Measurements from ENCODE around the gene ABLIM3. TPM values are rescaled to one million over a fixed set of nuclear protein-coding genes. Genes with fewer than 3 reads are reported as not detected.

ABLIM3 gene
- total RNA-seq, 1 experiment from 2014 or later, result not detected

- Histone ChIP-seq H3K36me3 (ENCODE audit: insufficient read depth, low read length) (no peaks in the 10 kb centered on the region), H4K20me1 (ENCODE audit: insufficient read depth, low read depth, low read length) (no peaks in the 10 kb centered on the region), H3K9ac (ENCODE audit: low read length) (no peak overlapping the region), H3K27me3 (ENCODE audit: low read length) (no peaks in the 10 kb centered on the region), H3K27ac (ENCODE audit: low read length) (no peak overlapping the region), H2AFZ (ENCODE audit: low read length) (no peak overlapping the region), H3K4me3 (ENCODE audit: low read length) (no peak overlapping the region), H3K79me2 (ENCODE audit: low read length) (no peaks in the 10 kb centered on the region), H3K9me3 (ENCODE audit: low read length) (no peaks in the 10 kb centered on the region), H3K4me1 (ENCODE audit: low read length) (peaks cover 29% of the 10 kb centered on the region), H3K4me2 (ENCODE audit: low read depth, low read length, poor library complexity, severe bottlenecking) (no peak overlapping the region), H3K9me2 (replicated peaks; ENCODE audit: insufficient read depth, low read length) (no peaks in the 10 kb centered on the region)
- DNase-seq, result no peak
Observed at GRCh38 chr5:149301049-149301743, 159.9 kb downstream of the ABLIM3 start.

GRCh38 chr5:149301744-149302380 is 160.6 kb downstream of the ABLIM3 start:
- Histone ChIP-seq H4K20me1 (ENCODE audit: insufficient read depth, low read depth, low read length) (no peaks in the 10 kb centered on the region), H3K4me2 (ENCODE audit: low read depth, low read length, poor library complexity, severe bottlenecking) (no peak overlapping the region), H3K27me3 (ENCODE audit: low read length) (no peaks in the 10 kb centered on the region), H3K4me3 (ENCODE audit: low read length) (no peak overlapping the region), H3K36me3 (ENCODE audit: insufficient read depth, low read length) (no peaks in the 10 kb centered on the region), H3K9me2 (replicated peaks; ENCODE audit: insufficient read depth, low read length) (no peaks in the 10 kb centered on the region), H3K27ac (ENCODE audit: low read length) (no peak overlapping the region), H3K9ac (ENCODE audit: low read length) (no peak overlapping the region), H2AFZ (ENCODE audit: low read length) (no peak overlapping the region), H3K79me2 (ENCODE audit: low read length) (no peaks in the 10 kb centered on the region), H3K9me3 (ENCODE audit: low read length) (no peaks in the 10 kb centered on the region), H3K4me1 (ENCODE audit: low read length) (peaks cover 23% of the 10 kb centered on the region)
- no peak for DNase-seq

GRCh38 chr5:149302641-149303040 is 161.3 kb downstream of the ABLIM3 start:
- Histone ChIP-seq H3K9ac (ENCODE audit: low read length) (no peak overlapping the region), H4K20me1 (ENCODE audit: insufficient read depth, low read depth, low read length) (no peaks in the 10 kb centered on the region), H3K4me3 (ENCODE audit: low read length) (no peak overlapping the region), H3K27ac (ENCODE audit: low read length) (no peak overlapping the region), H3K9me3 (ENCODE audit: low read length) (no peaks in the 10 kb centered on the region), H3K4me1 (ENCODE audit: low read length) (peaks cover 15% of the 10 kb centered on the region), H3K9me2 (replicated peaks; ENCODE audit: insufficient read depth, low read length) (no peaks in the 10 kb centered on the region), H3K79me2 (ENCODE audit: low read length) (no peaks in the 10 kb centered on the region), H2AFZ (ENCODE audit: low read length) (no peak overlapping the region), H3K27me3 (ENCODE audit: low read length) (no peaks in the 10 kb centered on the region), H3K36me3 (ENCODE audit: insufficient read depth, low read length) (no peaks in the 10 kb centered on the region), H3K4me2 (ENCODE audit: low read depth, low read length, poor library complexity, severe bottlenecking) (no peak overlapping the region)
- no peak for DNase-seq

GRCh38 chr5:149303210-149303609 is 161.9 kb downstream of the ABLIM3 start:
- Histone ChIP-seq H3K4me3 (ENCODE audit: low read length) (no peak overlapping the region), H3K9me2 (replicated peaks; ENCODE audit: insufficient read depth, low read length) (no peaks in the 10 kb centered on the region), H3K27me3 (ENCODE audit: low read length) (no peaks in the 10 kb centered on the region), H3K27ac (ENCODE audit: low read length) (no peak overlapping the region), H2AFZ (ENCODE audit: low read length) (no peak overlapping the region), H3K4me2 (ENCODE audit: low read depth, low read length, poor library complexity, severe bottlenecking) (no peak overlapping the region), H4K20me1 (ENCODE audit: insufficient read depth, low read depth, low read length) (no peaks in the 10 kb centered on the region), H3K36me3 (ENCODE audit: insufficient read depth, low read length) (no peaks in the 10 kb centered on the region), H3K4me1 (ENCODE audit: low read length) (peaks cover 10% of the 10 kb centered on the region), H3K9me3 (ENCODE audit: low read length) (no peaks in the 10 kb centered on the region), H3K79me2 (ENCODE audit: low read length) (no peaks in the 10 kb centered on the region), H3K9ac (ENCODE audit: low read length) (no peak overlapping the region)
- no peak for DNase-seq

GRCh38 chr5:149304195-149305078 is 163.1 kb downstream of the ABLIM3 start:
- Histone ChIP-seq H2AFZ (ENCODE audit: low read length) (no peak overlapping the region), H3K9ac (ENCODE audit: low read length) (no peak overlapping the region), H3K9me2 (replicated peaks; ENCODE audit: insufficient read depth, low read length) (no peaks in the 10 kb centered on the region)

GRCh38 chr5:149309354-149309753 is 168.1 kb downstream of the ABLIM3 start:
- DNase-seq, result no peak
- Histone ChIP-seq H3K4me1 (ENCODE audit: low read length) (peaks cover 5% of the 10 kb centered on the region), H3K4me3 (ENCODE audit: low read length) (no peak overlapping the region), H3K9me2 (replicated peaks; ENCODE audit: insufficient read depth, low read length) (no peaks in the 10 kb centered on the region), H3K4me2 (ENCODE audit: low read depth, low read length, poor library complexity, severe bottlenecking) (no peak overlapping the region), H2AFZ (ENCODE audit: low read length) (no peak overlapping the region), H3K79me2 (ENCODE audit: low read length) (no peaks in the 10 kb centered on the region), H4K20me1 (ENCODE audit: insufficient read depth, low read depth, low read length) (no peaks in the 10 kb centered on the region), H3K27ac (ENCODE audit: low read length) (no peak overlapping the region), H3K9me3 (ENCODE audit: low read length) (no peaks in the 10 kb centered on the region), H3K36me3 (ENCODE audit: insufficient read depth, low read length) (no peaks in the 10 kb centered on the region), H3K9ac (ENCODE audit: low read length) (no peak overlapping the region), H3K27me3 (ENCODE audit: low read length) (no peaks in the 10 kb centered on the region)

More at GRCh38 chr5:149304195-149305078, 163.1 kb downstream of the ABLIM3 start:
- H3K4me3 ChIP-seq (ENCODE audit: low read length), result no peak overlapping the region
- DNase-seq, result no peak
- H3K4me1 ChIP-seq (ENCODE audit: low read length), result peaks cover 4% of the 10 kb centered on the region
- H3K27ac ChIP-seq (ENCODE audit: low read length), result no peak overlapping the region
- no peaks in the 10 kb centered on the region for H3K79me2 ChIP-seq (ENCODE audit: low read length)
- H3K9me3 ChIP-seq (ENCODE audit: low read length), result no peaks in the 10 kb centered on the region
- no peaks in the 10 kb centered on the region for H3K27me3 ChIP-seq (ENCODE audit: low read length)
- no peaks in the 10 kb centered on the region for H3K36me3 ChIP-seq (ENCODE audit: insufficient read depth, low read length)
- H4K20me1 ChIP-seq (ENCODE audit: insufficient read depth, low read depth, low read length), result no peaks in the 10 kb centered on the region
- H3K4me2 ChIP-seq (ENCODE audit: low read depth, low read length, poor library complexity, severe bottlenecking), result no peak overlapping the region

Other genes with a start within 250 kb of the ABLIM3 start
- not detected in 2 replicates for gene SH3TC2, start 78.4 kb upstream of the ABLIM3 start, total RNA-seq (2014; rRNA removed; shearing (Covaris generic); ENCODE audit: low replicate concordance)
- gene AFAP1L1, start 130.4 kb downstream of the ABLIM3 start, total RNA-seq (2014; rRNA removed; shearing (Covaris generic); ENCODE audit: low replicate concordance), result 1.6 TPM in 1 of 2 replicates, not detected in the other
- gene GRPEL2, start 204.0 kb downstream of the ABLIM3 start, total RNA-seq (2014; rRNA removed; shearing (Covaris generic); ENCODE audit: low replicate concordance), result 16.3 and 22.0 TPM in 2 replicates
- 18.4 and 51.6 TPM in 2 replicates for gene PCYOX1L, start 216.6 kb downstream of the ABLIM3 start, total RNA-seq (2014; rRNA removed; shearing (Covaris generic); ENCODE audit: low replicate concordance)
- gene IL17B, start 237.8 kb downstream of the ABLIM3 start, total RNA-seq (2014; rRNA removed; shearing (Covaris generic); ENCODE audit: low replicate concordance), result not detected in 2 replicates